ENCODE results near the gene MARCOL.

MARCOL gene

GRCh38 chr5:148238418-148238794 is at the start of gene MARCOL:
Gene MARCOL, plus strand, starts transcription at chr5:148238525. Its CDS starts 73 bp downstream, at chr5:148238598.
- no peak for DNase-seq

GRCh38 chr5:148191010-148191409 is 47.3 kb upstream of the MARCOL start:
- no peak for DNase-seq

- no peak for DNase-seq
These were observed 45.1 kb upstream of the MARCOL start for GRCh38 chr5:148193202-148193601.

GRCh38 chr5:148201151-148201550 is 37.2 kb upstream of the MARCOL start:
- DNase-seq = no peak

- no peak for DNase-seq
These were observed 35.7 kb upstream of the MARCOL start, which contains the start of gene SPINK6 for GRCh38 chr5:148202531-148203203. Gene SPINK6, plus strand, starts transcription at chr5:148203042. Its CDS starts 55 bp downstream, at chr5:148203097.

- DNase-seq = no peak
These were observed 33.1 kb upstream of the MARCOL start for GRCh38 chr5:148205044-148205806.

GRCh38 chr5:148205865-148206264 is 32.5 kb upstream of the MARCOL start:
- DNase-seq = no peak

GRCh38 chr5:148206620-148207019 is 31.7 kb upstream of the MARCOL start:
- no peak for DNase-seq

- no peak for DNase-seq
These were observed 30.1 kb upstream of the MARCOL start for GRCh38 chr5:148208226-148208625.

- no peak for DNase-seq
These were observed 29.1 kb upstream of the MARCOL start for GRCh38 chr5:148209151-148209770.

- no peak for DNase-seq
These were observed 23.6 kb upstream of the MARCOL start for GRCh38 chr5:148214665-148215185.

- no peak for DNase-seq
These were observed 16.8 kb upstream of the MARCOL start for GRCh38 chr5:148221508-148221907.

- DNase-seq = no peak
These were observed 14.1 kb upstream of the MARCOL start for GRCh38 chr5:148224117-148224742.

GRCh38 chr5:148228392-148228984 is 9.8 kb upstream of the MARCOL start:
- DNase-seq = no peak

GRCh38 chr5:148229840-148230239 is 8.5 kb upstream of the MARCOL start:
- no peak for DNase-seq

- DNase-seq = no peak
These were observed 8.1 kb upstream of the MARCOL start for GRCh38 chr5:148230240-148230639.

- DNase-seq = no peak
These were observed 424 bp upstream of the MARCOL start for GRCh38 chr5:148237785-148238417.

- DNase-seq = no peak
These were observed 10.6 kb downstream of the MARCOL start for GRCh38 chr5:148248894-148249293.

- no peak for DNase-seq
These were observed 17.1 kb downstream of the MARCOL start for GRCh38 chr5:148255456-148255855.

- DNase-seq = no peak
These were observed 21.0 kb downstream of the MARCOL start for GRCh38 chr5:148259288-148259687.

- no peak for DNase-seq
These were observed 22.9 kb downstream of the MARCOL start for GRCh38 chr5:148261221-148261620.

- no peak for DNase-seq
These were observed 29.6 kb downstream of the MARCOL start for GRCh38 chr5:148267962-148268361.

All from activated effector memory CD4-positive, alpha-beta T cell treated with Interleukin-2 at 50 U/mL for 16 hours (primary cell).